SU-DHL-6 (cell line): ENCODE data around the gene ZNF773.
"Not testable (repeated sequence)": the region's sequence is repeated elsewhere in the genome, so short reads cannot be mapped to it uniquely, and the experiment has no call there.

Experiments used
- H2AFZ ChIP-seq: fragments of 200-600 bp; sonication (generic); 2 replicates; pipeline ENCODE4 v1.6.1; 2014; ENCODE audit warnings: low read depth, mild to moderate bottlenecking, moderate library complexity, mixed read lengths, antibody characterized with exemption, low read length; ENCODE audit not compliant: severe bottlenecking
- H3F3A ChIP-seq: fragments of 200-600 bp; shearing (Covaris generic); 2 replicates; pipeline ENCODE4 v1.6.0; 2016; ENCODE audit warnings: antibody characterized with exemption, mild to moderate bottlenecking; ENCODE audit not compliant: insufficient read depth
- H3K27ac ChIP-seq: fragments of 200-600 bp; sonication (generic); 2 replicates; pipeline ENCODE4 v1.5.1; 2016; ENCODE audit warnings: low read depth, mild to moderate bottlenecking, low read length, moderate library complexity, mixed read lengths
- H3K27me3 ChIP-seq: fragments of 200-600 bp; sonication (generic), shearing (Covaris generic); 2 replicates; pipeline ENCODE4 v1.6.0; 2014; ENCODE audit warnings: mild to moderate bottlenecking, low read length
- H3K36me3 ChIP-seq: fragments of 200-600 bp; sonication (generic); 2 replicates; pipeline ENCODE4 v1.6.1; 2014; ENCODE audit warnings: mild to moderate bottlenecking, low read length, mixed read lengths
- H3K4me2 ChIP-seq: fragments of 300-600, 200-600 bp; shearing (Covaris generic), sonication (generic); 2 replicates; pipeline ENCODE4 v1.6.0; 2014; ENCODE audit warnings: low read length, low read depth, mild to moderate bottlenecking; ENCODE audit not compliant: poor library complexity, severe bottlenecking
- H3K4me3 ChIP-seq: fragments of 200-600 bp; sonication (generic); 2 replicates; pipeline ENCODE4 v1.5.1; 2014; ENCODE audit warnings: antibody characterized with exemption, low read length, mild to moderate bottlenecking, mixed read lengths; ENCODE audit not compliant: insufficient read depth, poor library complexity, severe bottlenecking
- H3K79me2 ChIP-seq: fragments of 200-600 bp; sonication (generic); 2 replicates; pipeline ENCODE4 v1.6.1; 2014; ENCODE audit warnings: mild to moderate bottlenecking, low read length, moderate library complexity; ENCODE audit not compliant: insufficient read depth
- H3K9ac ChIP-seq: fragments of 200-600 bp; sonication (generic); 2 replicates; pipeline ENCODE4 v1.7.0; 2014; ENCODE audit warnings: mild to moderate bottlenecking, low read length
- H3K9me2 ChIP-seq: fragments of 200-600 bp; sonication (generic); replicated peaks from 2 replicates; pipeline ENCODE4 v1.6.1; 2014; ENCODE audit warnings: low read length; ENCODE audit not compliant: insufficient read depth
- H3K9me3 ChIP-seq: fragments of 200-600 bp; sonication (generic); 2 replicates; pipeline ENCODE4 v1.6.1; 2014; ENCODE audit warnings: low read length, mixed read lengths; ENCODE audit not compliant: insufficient read depth
- H4K20me1 ChIP-seq: fragments of 200-600 bp; sonication (generic); 2 replicates; pipeline ENCODE4 v1.6.1; 2014; ENCODE audit warnings: low read depth, mild to moderate bottlenecking, antibody characterized with exemption, low read length, moderate library complexity, mixed read lengths
- CTCF ChIP-seq: fragments of 200-600 bp; sonication (generic); IDR thresholded peaks from one replicate; pipeline ENCODE4 v1.5.1; 2017; ENCODE audit warnings: antibody characterized with exemption, mild to moderate bottlenecking, low read length, moderate library complexity; ENCODE audit not compliant: insufficient read depth, poor library complexity, severe bottlenecking
- EZH2phosphoT487 ChIP-seq: fragments of 200-600 bp; sonication (generic), shearing (Covaris generic); conservative IDR thresholded peaks from 2 replicates; pipeline ENCODE4 v1.6.1; 2018; ENCODE audit warnings: mild to moderate bottlenecking, antibody characterized with exemption, low read length, moderate library complexity, mixed read lengths

The ZNF773 gene

DNA sequence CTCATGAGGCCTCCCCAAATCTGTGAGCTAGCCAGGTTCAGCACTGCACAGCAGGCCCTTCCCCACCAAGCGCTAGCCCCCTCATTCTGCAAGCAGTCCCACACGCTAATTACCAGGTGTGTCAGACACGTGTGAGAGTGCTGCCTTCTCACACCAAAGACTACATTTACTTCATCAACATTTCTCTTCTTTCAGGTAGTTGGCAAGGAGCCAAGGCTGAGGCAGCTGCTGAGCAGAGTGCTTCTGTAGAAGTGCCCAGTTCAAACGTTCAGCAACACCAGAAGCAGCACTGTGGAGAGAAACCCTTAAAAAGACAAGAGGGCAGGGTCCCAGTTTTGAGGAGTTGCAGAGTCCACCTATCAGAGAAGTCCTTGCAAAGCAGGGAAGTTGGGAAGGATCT, 6.4 kb downstream of the ZNF773 start:
- Histone ChIP-seq H3K27me3 (no peaks in the 10 kb centered on the region), H3K36me3 (peaks cover 26% of the 10 kb centered on the region), H3K9me2 (no peaks in the 10 kb centered on the region), H2AFZ (no peak overlapping the region), H3K79me2 (peaks cover 7% of the 10 kb centered on the region; the same call in 1 of the 2 replicates), H3K9ac (no peak overlapping the region), H4K20me1 (no peaks in the 10 kb centered on the region), H3K9me3 (no peaks in the 10 kb centered on the region; the same call in 1 of the 2 replicates), H3K4me3 (no peak overlapping the region), H3F3A (no peaks in the 10 kb centered on the region), H3K27ac (no peak overlapping the region), H3K4me2 (no peak overlapping the region)
- TF ChIP-seq CTCF (no peak), EZH2phosphoT487 (no peak)

- Histone ChIP-seq H3K9ac (no peak overlapping the region), H4K20me1 (no peaks in the 10 kb centered on the region), H3K4me3 (no peak overlapping the region), H3K36me3 (peaks cover 30% of the 10 kb centered on the region), H3K79me2 (no peaks in the 10 kb centered on the region), H3K4me2 (no peak overlapping the region), H3K27me3 (no peaks in the 10 kb centered on the region), H3K27ac (no peak overlapping the region), H3K9me2 (no peaks in the 10 kb centered on the region), H3F3A (no peaks in the 10 kb centered on the region), H3K9me3 (peaks cover 27% of the 10 kb centered on the region; the same call in 1 of the 2 replicates), H2AFZ (no peak overlapping the region)
- no peak for TF ChIP-seq EZH2phosphoT487
- TF ChIP-seq CTCF = no peak
Observed at GRCh38 chr19:57511484-57511883, 11.7 kb downstream of the ZNF773 start.

DNA sequence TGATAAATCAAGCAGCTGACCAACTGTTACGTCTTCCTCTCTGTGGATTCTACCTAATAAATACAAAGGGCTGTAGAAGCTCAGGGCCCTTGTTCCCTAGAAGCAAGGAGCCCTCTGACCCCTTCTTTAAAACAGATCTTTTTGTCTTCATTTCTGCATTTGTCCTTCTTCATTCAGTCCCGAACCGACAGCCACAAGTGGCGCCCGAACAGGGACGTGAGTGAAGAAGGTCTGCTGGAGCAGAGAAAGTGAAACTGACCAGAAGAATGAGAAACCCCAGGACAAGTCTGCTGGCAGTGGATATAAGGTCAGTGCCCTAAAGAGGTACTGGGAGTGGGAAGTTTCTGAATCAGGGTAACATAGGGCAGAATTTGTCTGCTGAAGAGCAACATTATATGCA, 13.1 kb downstream of the ZNF773 start:
- TF ChIP-seq CTCF = no peak
- Histone ChIP-seq H3K79me2 (no peaks in the 10 kb centered on the region), H3K9me3 (peaks cover 27% of the 10 kb centered on the region; the same call in 1 of the 2 replicates), H2AFZ (no peak overlapping the region), H3K27me3 (no peaks in the 10 kb centered on the region), H4K20me1 (no peaks in the 10 kb centered on the region), H3K9ac (no peak overlapping the region), H3K36me3 (peaks cover 21% of the 10 kb centered on the region), H3K27ac (no peak overlapping the region), H3K4me2 (no peak overlapping the region), H3K4me3 (no peak overlapping the region), H3F3A (no peaks in the 10 kb centered on the region), H3K9me2 (no peaks in the 10 kb centered on the region)

DNA sequence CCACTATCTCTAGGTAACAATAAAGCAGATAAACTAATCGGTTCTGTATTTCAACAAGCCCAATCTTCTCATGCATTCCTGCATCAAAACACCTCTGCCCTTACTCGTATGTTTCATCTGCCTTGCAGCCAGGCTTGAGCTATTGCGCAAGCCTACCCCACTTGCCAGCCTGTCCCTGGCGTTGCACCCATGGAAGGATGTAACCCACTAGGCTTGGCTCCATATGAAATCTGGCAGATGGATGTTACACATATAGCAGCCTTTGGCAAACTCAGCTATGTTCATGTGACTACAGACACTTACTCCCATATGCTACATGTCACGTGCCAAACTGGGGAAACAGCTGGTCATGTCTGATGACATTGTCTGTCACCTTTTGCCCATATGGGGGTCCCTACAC, 15.5 kb downstream of the ZNF773 start:
- H3F3A ChIP-seq = no peaks in the 10 kb centered on the region
- no peak overlapping the region for H2AFZ ChIP-seq
- H4K20me1 ChIP-seq = no peaks in the 10 kb centered on the region
- no peak overlapping the region for H3K4me2 ChIP-seq
- no peaks in the 10 kb centered on the region for H3K79me2 ChIP-seq
- no peak overlapping the region for H3K4me3 ChIP-seq
- TF ChIP-seq EZH2phosphoT487 = no peak
- no peak for TF ChIP-seq CTCF
- H3K27me3 ChIP-seq = no peaks in the 10 kb centered on the region
- no peak overlapping the region for H3K27ac ChIP-seq
- H3K36me3 ChIP-seq = peaks cover 9% of the 10 kb centered on the region; the same call in 1 of the 2 replicates
- peaks cover 27% of the 10 kb centered on the region; the same call in 1 of the 2 replicates for H3K9me3 ChIP-seq
- H3K9me2 ChIP-seq = no peaks in the 10 kb centered on the region
- H3K9ac ChIP-seq = no peak overlapping the region

DNA sequence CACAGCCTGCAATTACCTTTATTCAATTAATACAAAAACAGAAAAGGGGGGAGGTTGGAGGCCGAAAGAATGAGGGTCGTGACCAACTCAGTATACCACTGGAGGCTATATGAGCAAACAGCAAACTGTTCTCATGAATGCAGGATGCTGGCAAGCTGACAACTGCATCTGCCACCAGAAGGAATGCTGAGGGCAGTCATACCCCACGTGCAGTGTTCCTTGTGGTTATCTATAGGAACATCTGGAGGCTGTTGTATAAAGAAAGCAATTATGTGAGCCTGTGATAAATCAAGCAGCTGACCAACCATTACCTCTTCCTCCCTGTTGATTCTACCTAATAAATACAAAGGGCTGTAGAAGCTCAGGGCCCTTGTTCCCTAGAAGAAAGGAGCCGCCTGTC, 18.3 kb downstream of the ZNF773 start:
- peaks cover 14% of the 10 kb centered on the region; the same call in 1 of the 2 replicates for H3K9me3 ChIP-seq
- H3K79me2 ChIP-seq, H3K4me3 ChIP-seq, H3K9ac ChIP-seq, H3K9me2 ChIP-seq, H3K4me2 ChIP-seq, H3K27ac ChIP-seq, H3F3A ChIP-seq, H3K36me3 ChIP-seq, H2AFZ ChIP-seq, H4K20me1 ChIP-seq, H3K27me3 ChIP-seq: not testable (repeated sequence)
